Stimulated activated naive CD8-positive, alpha-beta T cell treated with anti-CD3 and anti-CD28 coated beads, Interleukin-15, Interleukin-2, amounts not matched to agents 100 ng/mL and 50 ng/mL, for 24 hours (primary cell): Measurements from ENCODE around the gene PC.

Experiments used
- H3K27ac Mint-ChIP-seq: one replicate; pipeline ENCODE4 v1.8.0; 2021; ENCODE audit warnings: mild to moderate bottlenecking, mixed read lengths
- H3K27me3 Mint-ChIP-seq: one replicate; pipeline ENCODE4 v1.8.0; 2021; ENCODE audit warnings: mixed read lengths
- H3K36me3 Mint-ChIP-seq: one replicate; pipeline ENCODE4 v1.8.0; 2021; ENCODE audit warnings: low read depth, mixed read lengths
- H3K4me1 Mint-ChIP-seq: one replicate; pipeline ENCODE4 v1.8.0; 2021; ENCODE audit warnings: low read depth, mixed read lengths
- H3K4me3 Mint-ChIP-seq: one replicate; pipeline ENCODE4 v1.8.0; 2021; ENCODE audit warnings: mild to moderate bottlenecking, mixed read lengths
- H3K9me3 Mint-ChIP-seq: one replicate; pipeline ENCODE4 v1.8.0; 2021; ENCODE audit warnings: mixed read lengths

The PC gene

GRCh38 chr11:66880496-66881450 lies 77.4 kb downstream of the PC start:
- H3K27me3 Mint-ChIP-seq = no peaks in the 10 kb centered on the region
- no peaks in the 10 kb centered on the region for H3K9me3 Mint-ChIP-seq
- peaks cover 6% of the 10 kb centered on the region for H3K4me1 Mint-ChIP-seq
- no peak overlapping the region for H3K27ac Mint-ChIP-seq
- no peaks in the 10 kb centered on the region for H3K36me3 Mint-ChIP-seq
- no peak overlapping the region for H3K4me3 Mint-ChIP-seq

GRCh38 chr11:66879999-66880398 lies 78.2 kb downstream of the PC start:
- H3K36me3 Mint-ChIP-seq = no peaks in the 10 kb centered on the region
- H3K4me1 Mint-ChIP-seq = peaks cover 6% of the 10 kb centered on the region
- no peaks in the 10 kb centered on the region for H3K9me3 Mint-ChIP-seq
- H3K27me3 Mint-ChIP-seq = no peaks in the 10 kb centered on the region
- H3K4me3 Mint-ChIP-seq = no peak overlapping the region
- no peak overlapping the region for H3K27ac Mint-ChIP-seq

DNA sequence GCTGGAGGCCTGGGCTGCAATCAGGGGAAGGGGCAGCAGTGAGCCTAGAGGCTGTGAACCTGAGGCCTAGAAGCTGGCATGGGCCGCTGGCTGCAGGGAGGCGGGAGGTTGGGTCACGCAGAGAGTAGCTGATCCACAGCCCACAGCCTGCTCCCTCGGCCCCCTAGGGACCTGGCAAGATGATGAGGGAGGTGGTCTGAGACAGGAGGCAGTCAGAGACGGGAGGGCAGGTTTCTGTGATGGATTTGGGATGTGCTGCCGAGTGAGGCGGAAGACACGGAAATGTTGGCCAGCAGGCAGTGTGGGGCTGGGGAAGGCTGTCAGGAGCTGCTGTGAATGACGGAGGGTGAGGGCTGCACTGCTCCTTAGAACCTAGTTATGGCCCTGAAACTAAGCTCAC lies 78.6 kb downstream of the PC start:
- Mint-ChIP-seq H3K36me3 (no peaks in the 10 kb centered on the region), H3K4me3 (no peak overlapping the region), H3K4me1 (peaks cover 6% of the 10 kb centered on the region), H3K27me3 (no peaks in the 10 kb centered on the region), H3K27ac (no peak overlapping the region), H3K9me3 (no peaks in the 10 kb centered on the region)

DNA sequence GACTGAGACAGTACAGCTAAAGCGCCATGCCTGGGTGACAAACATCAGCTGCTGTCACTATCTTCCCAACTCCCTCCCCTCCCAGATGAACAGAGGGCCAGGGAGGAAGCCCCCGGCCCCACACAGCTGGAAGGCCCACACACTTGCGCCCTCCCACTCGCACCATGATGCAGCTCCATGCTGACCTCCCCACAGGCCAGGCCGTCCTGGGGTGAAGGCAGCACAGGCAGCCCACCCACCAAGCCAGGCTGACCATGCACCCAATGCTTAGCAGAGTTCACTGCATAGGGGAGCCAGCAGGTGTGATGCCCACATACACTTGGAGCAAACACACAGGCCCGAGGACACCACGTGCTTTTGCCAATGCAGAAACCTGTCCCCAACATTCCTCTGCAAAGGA lies 79.2 kb downstream of the PC start:
- H3K4me1 Mint-ChIP-seq = peaks cover 6% of the 10 kb centered on the region
- no peak overlapping the region for H3K4me3 Mint-ChIP-seq
- no peaks in the 10 kb centered on the region for H3K9me3 Mint-ChIP-seq
- no peaks in the 10 kb centered on the region for H3K27me3 Mint-ChIP-seq
- H3K36me3 Mint-ChIP-seq = no peaks in the 10 kb centered on the region
- no peak overlapping the region for H3K27ac Mint-ChIP-seq

GRCh38 chr11:66878474-66878873 lies 79.7 kb downstream of the PC start:
- no peak overlapping the region for H3K27ac Mint-ChIP-seq
- no peaks in the 10 kb centered on the region for H3K9me3 Mint-ChIP-seq
- no peak overlapping the region for H3K4me3 Mint-ChIP-seq
- no peaks in the 10 kb centered on the region for H3K36me3 Mint-ChIP-seq
- peaks cover 6% of the 10 kb centered on the region for H3K4me1 Mint-ChIP-seq
- no peaks in the 10 kb centered on the region for H3K27me3 Mint-ChIP-seq

DNA sequence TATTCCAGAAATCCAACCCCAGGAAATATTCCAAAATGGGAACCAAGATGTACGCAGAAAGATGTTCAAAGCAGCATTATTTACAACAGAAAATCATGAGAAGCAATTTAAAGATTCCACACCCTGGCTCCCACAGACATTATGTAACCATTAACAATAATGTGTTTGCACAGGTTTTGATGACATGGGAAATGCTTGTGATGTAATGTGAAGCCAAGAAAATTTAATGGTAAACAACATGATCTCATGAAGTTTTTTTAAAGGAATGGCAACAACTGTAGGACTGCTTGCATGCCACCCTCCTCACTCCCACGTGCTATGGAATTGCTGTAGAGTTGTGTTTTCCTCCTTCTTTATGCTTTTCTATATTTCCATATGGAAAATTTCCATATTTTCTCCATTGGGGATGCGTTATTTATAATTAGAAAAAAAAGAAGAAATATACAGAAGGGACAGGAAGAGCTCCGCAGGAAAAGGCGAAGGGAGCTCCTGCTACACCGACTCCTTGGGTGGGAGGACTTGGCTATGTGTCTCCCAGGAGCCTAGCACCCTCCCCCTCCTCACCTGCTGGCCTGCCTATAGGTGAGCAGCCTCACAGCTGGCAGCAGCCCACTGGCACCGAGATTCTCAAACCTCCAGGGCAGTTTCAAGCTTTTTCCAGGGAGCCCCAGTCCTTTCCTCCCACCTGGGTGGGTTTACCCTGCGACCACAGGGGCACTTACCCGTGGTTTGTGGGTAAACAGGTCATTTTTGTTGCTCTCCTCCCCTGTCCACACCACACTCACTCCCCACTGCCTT lies 80.4 kb downstream of the PC start:
- Mint-ChIP-seq H3K36me3 (no peaks in the 10 kb centered on the region), H3K9me3 (no peaks in the 10 kb centered on the region), H3K4me3 (no peak overlapping the region), H3K27ac (no peak overlapping the region), H3K27me3 (no peaks in the 10 kb centered on the region), H3K4me1 (peaks cover 6% of the 10 kb centered on the region)

- no peaks in the 10 kb centered on the region for H3K36me3 Mint-ChIP-seq
- H3K9me3 Mint-ChIP-seq = no peaks in the 10 kb centered on the region
- H3K27ac Mint-ChIP-seq = no peak overlapping the region
- H3K4me1 Mint-ChIP-seq = peaks cover 4% of the 10 kb centered on the region
- H3K27me3 Mint-ChIP-seq = no peaks in the 10 kb centered on the region
- H3K4me3 Mint-ChIP-seq = no peak overlapping the region
Observed at GRCh38 chr11:66875378-66875777, 82.8 kb downstream of the PC start.

DNA sequence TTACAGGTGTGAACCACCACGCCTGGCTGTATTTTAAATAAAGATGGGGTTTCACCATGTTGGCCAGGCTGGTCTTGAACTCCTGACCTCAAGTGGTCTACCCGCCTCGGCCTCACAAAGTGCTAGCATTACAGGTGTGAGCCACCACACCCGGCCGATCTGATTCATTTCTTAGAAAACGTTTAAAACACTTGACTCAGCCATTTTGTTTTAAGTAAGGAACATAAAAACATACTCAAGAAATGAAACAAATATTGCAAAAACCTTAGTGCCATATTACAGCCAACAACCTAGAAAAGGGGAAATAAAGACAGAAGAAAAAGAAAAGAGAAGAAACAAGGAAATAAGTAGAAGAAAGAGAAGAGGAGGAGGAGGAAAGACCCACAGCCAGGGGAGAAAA lies 84.0 kb downstream of the PC start:
- no peaks in the 10 kb centered on the region for H3K9me3 Mint-ChIP-seq
- H3K4me1 Mint-ChIP-seq = peaks cover 3% of the 10 kb centered on the region
- no peaks in the 10 kb centered on the region for H3K27me3 Mint-ChIP-seq
- H3K4me3 Mint-ChIP-seq = no peak overlapping the region
- no peaks in the 10 kb centered on the region for H3K36me3 Mint-ChIP-seq
- H3K27ac Mint-ChIP-seq = no peak overlapping the region

DNA sequence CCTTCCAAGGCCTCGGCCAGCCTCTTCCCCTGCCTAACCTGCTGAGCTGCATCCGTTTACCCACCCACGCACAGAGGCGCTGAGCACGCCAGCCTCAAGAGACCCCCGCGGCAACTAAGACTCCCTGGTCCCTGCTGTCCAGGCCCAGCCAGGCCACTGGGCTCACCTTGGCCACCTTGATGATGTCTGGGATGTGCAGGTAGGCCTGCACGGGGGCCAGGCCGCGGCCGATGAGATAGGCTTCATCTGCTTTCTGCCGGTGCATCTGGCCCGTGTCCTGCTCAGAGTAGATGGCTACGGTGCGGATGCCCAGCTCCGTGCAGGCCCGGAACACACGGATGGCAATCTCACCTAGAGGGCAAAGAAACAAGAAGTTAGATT lies 86.7 kb downstream of the PC start:
- no peaks in the 10 kb centered on the region for H3K27me3 Mint-ChIP-seq
- peaks cover 11% of the 10 kb centered on the region for H3K4me1 Mint-ChIP-seq
- H3K9me3 Mint-ChIP-seq = no peaks in the 10 kb centered on the region
- no peak overlapping the region for H3K4me3 Mint-ChIP-seq
- H3K36me3 Mint-ChIP-seq = no peaks in the 10 kb centered on the region
- H3K27ac Mint-ChIP-seq = no peak overlapping the region

- no peaks in the 10 kb centered on the region for H3K27me3 Mint-ChIP-seq
- no peak overlapping the region for H3K4me3 Mint-ChIP-seq
- H3K36me3 Mint-ChIP-seq = no peaks in the 10 kb centered on the region
- no peak overlapping the region for H3K27ac Mint-ChIP-seq
- no peaks in the 10 kb centered on the region for H3K9me3 Mint-ChIP-seq
- H3K4me1 Mint-ChIP-seq = peaks cover 11% of the 10 kb centered on the region
Observed at GRCh38 chr11:66870616-66871520, 87.3 kb downstream of the PC start.

DNA sequence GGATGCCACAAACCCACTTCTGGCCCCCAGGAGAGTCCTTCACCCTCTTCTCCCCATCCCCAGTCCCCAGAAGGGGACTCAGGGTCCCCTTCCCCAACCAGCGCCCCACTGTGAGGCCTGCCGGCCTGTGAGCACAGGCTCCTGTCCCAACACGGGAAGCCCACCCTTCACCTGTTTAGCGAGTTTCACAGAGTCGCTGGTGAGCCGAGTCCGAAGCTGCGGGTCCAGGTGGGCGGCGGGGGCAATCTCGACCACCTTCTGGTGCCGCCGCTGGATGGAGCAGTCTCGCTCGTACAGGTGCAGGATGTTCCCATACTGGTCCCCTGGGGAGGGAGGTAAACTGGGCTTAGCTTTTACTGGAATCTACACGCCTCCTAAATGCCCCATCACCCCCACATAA lies 88.1 kb downstream of the PC start:
- Mint-ChIP-seq H3K27me3 (no peaks in the 10 kb centered on the region), H3K9me3 (no peaks in the 10 kb centered on the region), H3K36me3 (no peaks in the 10 kb centered on the region), H3K4me1 (peaks cover 11% of the 10 kb centered on the region), H3K4me3 (no peak overlapping the region), H3K27ac (no peak overlapping the region)

DNA sequence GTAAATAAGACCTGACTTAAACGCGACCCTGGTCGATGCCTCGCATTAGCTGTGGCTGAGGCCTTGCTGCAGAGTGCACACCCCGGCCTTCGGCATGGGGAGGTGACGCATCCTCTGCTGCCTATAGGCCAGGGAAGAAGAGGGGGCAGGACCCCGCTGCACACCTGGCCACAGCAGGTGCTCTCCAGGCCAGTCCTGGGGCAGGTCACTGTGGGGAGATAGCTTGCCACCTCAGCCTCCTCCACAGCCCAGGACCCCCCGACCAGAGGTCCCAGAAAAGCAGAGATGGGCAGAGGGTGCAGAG lies 88.7 kb downstream of the PC start:
- H3K9me3 Mint-ChIP-seq = no peaks in the 10 kb centered on the region
- H3K4me3 Mint-ChIP-seq = no peak overlapping the region
- H3K27me3 Mint-ChIP-seq = no peaks in the 10 kb centered on the region
- H3K36me3 Mint-ChIP-seq = no peaks in the 10 kb centered on the region
- peaks cover 11% of the 10 kb centered on the region for H3K4me1 Mint-ChIP-seq
- no peak overlapping the region for H3K27ac Mint-ChIP-seq

DNA sequence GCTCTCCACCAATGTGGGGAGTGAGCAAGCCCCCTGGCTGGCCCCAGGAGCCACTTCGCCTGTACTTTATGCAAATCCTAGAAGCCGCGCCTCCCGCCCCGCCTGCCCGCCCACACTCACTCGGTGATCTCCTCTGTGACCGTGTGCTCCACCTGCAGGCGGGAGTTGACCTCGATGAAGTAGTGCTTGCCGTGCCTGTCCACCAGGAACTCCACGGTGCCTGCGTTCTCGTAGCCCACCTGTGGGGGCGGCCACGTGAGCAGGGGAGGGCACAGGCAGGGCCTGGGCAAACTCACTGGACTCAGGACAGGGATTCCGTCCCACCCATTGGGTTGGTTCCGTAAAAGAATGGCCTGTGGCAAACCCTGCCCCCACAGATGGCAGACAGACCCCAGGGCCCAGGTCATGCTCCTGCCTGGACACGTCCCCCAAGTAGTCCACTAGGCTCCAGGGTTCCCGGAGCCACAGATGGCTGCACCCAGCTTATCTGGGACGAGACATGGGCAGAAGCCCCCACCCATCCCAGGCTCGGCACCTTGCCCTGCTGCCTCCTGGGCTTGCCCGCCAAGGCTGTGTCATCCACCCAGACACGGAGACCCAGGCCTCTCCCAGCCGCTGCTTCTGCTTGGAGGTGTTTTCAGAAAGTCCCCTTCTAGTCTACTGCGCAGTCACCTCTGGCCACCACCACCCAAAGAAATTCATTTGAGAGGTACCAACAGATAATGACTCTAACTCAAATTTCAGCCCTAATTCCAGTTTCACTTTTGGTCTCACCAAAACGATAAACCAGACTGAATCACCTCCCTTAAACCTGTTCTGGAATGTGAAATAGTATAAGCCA lies 89.2 kb downstream of the PC start:
- Mint-ChIP-seq H3K4me3 (no peak overlapping the region), H3K27me3 (no peaks in the 10 kb centered on the region), H3K27ac (no peak overlapping the region), H3K36me3 (no peaks in the 10 kb centered on the region), H3K9me3 (no peaks in the 10 kb centered on the region), H3K4me1 (peaks cover 11% of the 10 kb centered on the region)

DNA sequence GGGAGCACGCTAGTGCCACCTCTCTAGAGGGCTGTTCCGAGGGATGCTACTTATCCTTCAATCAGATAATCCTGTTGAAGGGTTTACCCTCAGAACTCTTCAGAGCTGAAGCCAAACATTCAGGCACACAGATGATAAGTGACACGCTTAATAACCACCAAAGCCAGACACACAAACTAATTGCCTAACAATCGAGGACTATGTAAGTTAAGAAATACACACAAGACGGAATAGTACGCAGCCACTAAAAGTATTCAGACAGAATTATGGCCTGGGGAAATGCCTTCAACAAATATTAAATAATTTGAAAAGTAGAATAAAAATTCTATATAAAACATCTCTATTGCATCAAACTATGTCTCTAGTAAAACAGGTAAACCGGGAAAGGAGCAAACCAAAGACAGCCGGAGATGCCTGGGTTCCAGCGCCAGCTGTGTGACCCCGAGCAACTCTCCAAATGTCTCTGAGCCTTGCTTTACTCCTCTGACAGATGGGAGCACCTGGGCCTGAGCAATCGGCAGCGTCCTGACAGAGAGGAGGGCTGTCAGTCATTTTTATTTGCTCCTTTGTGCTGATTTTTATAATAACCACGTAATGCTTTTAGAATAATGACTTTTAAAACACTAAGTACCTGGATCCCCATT lies 90.0 kb downstream of the PC start:
- no peaks in the 10 kb centered on the region for H3K36me3 Mint-ChIP-seq
- peaks cover 11% of the 10 kb centered on the region for H3K4me1 Mint-ChIP-seq
- H3K9me3 Mint-ChIP-seq = no peaks in the 10 kb centered on the region
- no peak overlapping the region for H3K27ac Mint-ChIP-seq
- H3K27me3 Mint-ChIP-seq = no peaks in the 10 kb centered on the region
- no peak overlapping the region for H3K4me3 Mint-ChIP-seq
